ENCODE data around the gene PSMD13.

DNA sequence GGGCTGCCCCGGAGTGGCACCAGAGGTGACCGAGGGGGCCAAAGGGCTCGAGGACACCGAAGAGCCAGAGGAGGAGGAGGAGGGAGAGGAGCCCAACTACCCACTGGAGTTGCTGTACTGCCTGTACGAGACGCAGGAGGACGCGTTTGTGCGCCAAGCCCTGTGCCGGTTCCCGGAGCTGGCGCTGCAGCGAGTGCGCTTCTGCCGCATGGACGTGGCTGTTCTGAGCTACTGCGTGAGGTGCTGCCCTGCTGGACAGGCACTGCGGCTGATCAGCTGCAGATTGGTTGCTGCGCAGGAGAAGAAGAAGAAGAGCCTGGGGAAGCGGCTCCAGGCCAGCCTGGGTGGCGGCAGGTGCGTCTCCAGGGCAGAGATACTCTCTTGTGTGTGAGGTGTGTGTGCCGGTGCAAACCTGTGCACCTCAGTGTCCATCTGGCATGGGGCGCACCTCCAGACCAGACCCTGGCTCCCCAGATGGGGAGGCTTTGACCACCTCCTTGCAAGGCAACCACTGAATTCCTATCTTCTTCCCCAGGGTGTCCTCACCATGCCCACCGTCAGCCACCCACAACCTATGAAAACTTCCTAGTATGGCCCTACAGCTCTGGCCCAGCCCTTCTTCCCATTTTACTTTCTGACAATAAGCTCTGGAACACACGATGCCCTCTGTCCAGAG lies 44.8 kb downstream of the PSMD13 start:
- TF ChIP-seq, protein P1, sequence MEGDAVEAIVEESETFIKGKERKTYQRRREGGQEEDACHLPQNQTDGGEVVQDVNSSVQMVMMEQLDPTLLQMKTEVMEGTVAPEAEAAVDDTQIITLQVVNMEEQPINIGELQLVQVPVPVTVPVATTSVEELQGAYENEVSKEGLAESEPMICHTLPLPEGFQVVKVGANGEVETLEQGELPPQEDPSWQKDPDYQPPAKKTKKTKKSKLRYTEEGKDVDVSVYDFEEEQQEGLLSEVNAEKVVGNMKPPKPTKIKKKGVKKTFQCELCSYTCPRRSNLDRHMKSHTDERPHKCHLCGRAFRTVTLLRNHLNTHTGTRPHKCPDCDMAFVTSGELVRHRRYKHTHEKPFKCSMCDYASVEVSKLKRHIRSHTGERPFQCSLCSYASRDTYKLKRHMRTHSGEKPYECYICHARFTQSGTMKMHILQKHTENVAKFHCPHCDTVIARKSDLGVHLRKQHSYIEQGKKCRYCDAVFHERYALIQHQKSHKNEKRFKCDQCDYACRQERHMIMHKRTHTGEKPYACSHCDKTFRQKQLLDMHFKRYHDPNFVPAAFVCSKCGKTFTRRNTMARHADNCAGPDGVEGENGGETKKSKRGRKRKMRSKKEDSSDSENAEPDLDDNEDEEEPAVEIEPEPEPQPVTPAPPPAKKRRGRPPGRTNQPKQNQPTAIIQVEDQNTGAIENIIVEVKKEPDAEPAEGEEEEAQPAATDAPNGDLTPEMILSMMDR (conservative IDR thresholded peaks at IDR 0.05 in 1 of 2, IDR thresholded peaks at IDR 0.05 in 1 of 2; ENCODE audit: extremely low read depth in 1 of 2, insufficient read depth in 1 of 2, low read depth in 1 of 2, low read length in 2 of 2): no peak
- peak; percentile 85 for TF ChIP-seq EZH2 (IDR thresholded peaks at IDR 0.05; ENCODE audit: borderline replicate concordance, low read length)
